Hepatocyte (in vitro differentiated cells): Measurements from ENCODE around the gene IL36G. TPM values are rescaled to one million over a fixed set of nuclear protein-coding genes. Genes with fewer than 3 reads are reported as not detected.
A peak's percentile ranks its signal among the peaks of the same experiment; 100 is the strongest.

Source experiments
- DNase-seq: peaks from one replicate; pipeline ENCODE4 v3.0.0-alpha.2; 2016; ENCODE audit warnings: low spot score
- H2AFZ ChIP-seq: fragments of 200-600 bp; sonication (generic); 2 replicates; pipeline ENCODE4 v1.6.0; 2016; ENCODE audit warnings: antibody characterized with exemption, mild to moderate bottlenecking
- H3K27ac ChIP-seq: fragments of 200-600 bp; sonication (generic); 2 replicates; pipeline ENCODE4 v1.5.1; 2016; ENCODE audit warnings: mild to moderate bottlenecking
- H3K27me3 ChIP-seq: fragments of 200-600 bp; sonication (generic); 2 replicates; pipeline ENCODE4 v1.6.1; 2016
- H3K36me3 ChIP-seq: fragments of 200-600 bp; sonication (generic); replicated peaks from 2 replicates; pipeline ENCODE4 v1.5.1; 2016; ENCODE audit warnings: low read depth; ENCODE audit not compliant: insufficient read depth
- H3K4me1 ChIP-seq: fragments of 200-600 bp; sonication (generic); 2 replicates; pipeline ENCODE4 v1.5.1; 2016; ENCODE audit warnings: mild to moderate bottlenecking, moderate library complexity; ENCODE audit not compliant: insufficient read depth
- H3K4me2 ChIP-seq: fragments of 200-600 bp; sonication (generic); 2 replicates; pipeline ENCODE4 v1.6.0; 2016
- H3K4me3 ChIP-seq: fragments of 200-600 bp; sonication (generic); 2 replicates; pipeline ENCODE4 v1.5.1; 2016; ENCODE audit warnings: mild to moderate bottlenecking
- H3K79me2 ChIP-seq: fragments of 200-600 bp; sonication (generic); 2 replicates; pipeline ENCODE4 v1.6.0; 2017; ENCODE audit warnings: mild to moderate bottlenecking
- H3K9me2 ChIP-seq: fragments of 200-600 bp; sonication (generic); replicated peaks from 2 replicates; pipeline ENCODE4 v1.6.0; 2017; ENCODE audit warnings: mild to moderate bottlenecking; ENCODE audit not compliant: insufficient read depth
- H3K9me3 ChIP-seq: fragments of 200-600 bp; sonication (generic); 2 replicates; pipeline ENCODE4 v1.5.1; 2016; ENCODE audit warnings: low read depth, mild to moderate bottlenecking
- H4K20me1 ChIP-seq: fragments of 200-600 bp; sonication (generic); 2 replicates; pipeline ENCODE4 v1.6.0; 2016; ENCODE audit warnings: mild to moderate bottlenecking; ENCODE audit not compliant: insufficient read depth, poor library complexity, severe bottlenecking
- EZH2 ChIP-seq: fragments of 200-600 bp; sonication (generic); IDR thresholded peaks from 2 replicates; pipeline ENCODE4 v1.6.1; 2016; ENCODE audit warnings: antibody characterized with exemption, mild to moderate bottlenecking, borderline replicate concordance
- EZH2phosphoT487 ChIP-seq: fragments of 200-600 bp; sonication (generic); IDR thresholded peaks from one replicate; pipeline ENCODE4 v1.6.1; 2018; ENCODE audit warnings: antibody characterized with exemption, mild to moderate bottlenecking, low read depth, moderate library complexity; ENCODE audit not compliant: unreplicated experiment, severe bottlenecking
- WGBS: methylation state at CpG from one replicate; pipeline ENCODE4 v1.1.6; 2016; ENCODE audit warnings: low lambda C conversion rate; ENCODE audit errors: missing lambda C conversion rate; 5-methylcytosine and 5-hydroxymethylcytosine counted together
- polyA plus RNA-seq: library from polyadenylated mRNA; unstranded; fragments of >200 nt; fragmentation: Nextera tagmentation; extraction: Ambion mirVana; gene quantifications from 2 replicates; pipeline ENCODE4 v1.2.1, GENCODE V29; 2016
- total RNA-seq: library from RNA; depleted of rRNA; stranded (reverse); fragments of >200 nt; gene quantifications from 2 replicates; pipeline ENCODE4 v1.2.3, GENCODE V29; 2014
- TF ChIP-seq, protein P1 (sequence below): fragments of 200-600 bp; sonication (generic); IDR thresholded peaks from 2 replicates; pipeline ENCODE4 v1.5.1; 2016; ENCODE audit warnings: antibody characterized with exemption, mild to moderate bottlenecking; ENCODE audit not compliant: poor library complexity

IL36G gene
- total and polyA plus RNA-seq, 2 experiments from 2014 or later, result 0.20 to 1.0 TPM

DNA sequence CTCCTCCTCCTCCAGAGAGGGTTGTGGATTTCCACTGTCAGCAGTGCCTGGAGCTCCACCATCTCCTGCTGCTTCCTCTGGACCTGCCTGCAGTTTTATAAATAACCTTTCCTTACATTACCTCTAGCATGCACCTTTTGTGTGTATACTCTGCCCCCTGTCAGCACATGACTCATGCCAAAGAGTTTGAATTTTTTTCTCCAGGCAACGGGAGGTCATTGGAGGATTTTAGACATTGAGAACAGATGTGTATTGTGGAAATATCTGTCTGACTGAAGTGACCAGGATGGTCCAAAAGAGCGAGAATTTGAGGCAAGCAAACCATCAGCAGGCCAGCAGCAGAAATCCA lies 35.2 kb upstream of the IL36G start:
- TF ChIP-seq EZH2 (no peak), EZH2phosphoT487 (no peak)
- TF ChIP-seq, protein P1, sequence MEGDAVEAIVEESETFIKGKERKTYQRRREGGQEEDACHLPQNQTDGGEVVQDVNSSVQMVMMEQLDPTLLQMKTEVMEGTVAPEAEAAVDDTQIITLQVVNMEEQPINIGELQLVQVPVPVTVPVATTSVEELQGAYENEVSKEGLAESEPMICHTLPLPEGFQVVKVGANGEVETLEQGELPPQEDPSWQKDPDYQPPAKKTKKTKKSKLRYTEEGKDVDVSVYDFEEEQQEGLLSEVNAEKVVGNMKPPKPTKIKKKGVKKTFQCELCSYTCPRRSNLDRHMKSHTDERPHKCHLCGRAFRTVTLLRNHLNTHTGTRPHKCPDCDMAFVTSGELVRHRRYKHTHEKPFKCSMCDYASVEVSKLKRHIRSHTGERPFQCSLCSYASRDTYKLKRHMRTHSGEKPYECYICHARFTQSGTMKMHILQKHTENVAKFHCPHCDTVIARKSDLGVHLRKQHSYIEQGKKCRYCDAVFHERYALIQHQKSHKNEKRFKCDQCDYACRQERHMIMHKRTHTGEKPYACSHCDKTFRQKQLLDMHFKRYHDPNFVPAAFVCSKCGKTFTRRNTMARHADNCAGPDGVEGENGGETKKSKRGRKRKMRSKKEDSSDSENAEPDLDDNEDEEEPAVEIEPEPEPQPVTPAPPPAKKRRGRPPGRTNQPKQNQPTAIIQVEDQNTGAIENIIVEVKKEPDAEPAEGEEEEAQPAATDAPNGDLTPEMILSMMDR, result peak; percentile 12
- peak; percentile 40 for DNase-seq
- 51% methylated on average over 2 of the region's 2 CpGs for WGBS
- Histone ChIP-seq H3K36me3 (no peaks in the 10 kb centered on the region), H3K27me3 (no peaks in the 10 kb centered on the region), H3K4me3 (no peak overlapping the region), H3K9me2 (no peaks in the 10 kb centered on the region), H4K20me1 (no peaks in the 10 kb centered on the region), H3K4me1 (peaks cover 15% of the 10 kb centered on the region), H3K79me2 (no peaks in the 10 kb centered on the region), H3K9me3 (no peaks in the 10 kb centered on the region), H3K4me2 (no peak overlapping the region), H2AFZ (no peak overlapping the region), H3K27ac (no peak overlapping the region)

DNA sequence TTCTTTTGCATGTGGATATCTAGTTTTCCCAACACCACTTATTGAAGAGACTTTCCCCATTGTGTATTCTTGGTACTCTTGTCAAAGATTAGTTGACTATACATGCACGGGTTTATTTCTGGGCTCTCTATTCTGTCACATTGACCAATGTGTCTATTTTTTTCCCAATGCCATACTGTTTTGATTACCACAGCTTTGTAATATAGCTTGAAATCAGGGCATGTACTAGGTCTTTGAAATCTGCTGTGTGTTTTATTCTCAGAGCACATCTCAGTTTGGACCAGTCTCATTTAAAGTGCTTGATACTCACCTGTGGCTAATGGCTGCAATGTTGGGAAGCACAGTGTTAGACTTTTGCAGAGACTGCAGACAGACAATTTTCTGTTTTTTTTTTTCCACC lies 32.8 kb upstream of the IL36G start:
- no peak overlapping the region for H3K27ac ChIP-seq
- TF ChIP-seq EZH2phosphoT487 (no peak), EZH2 (no peak)
- TF ChIP-seq, protein P1, result no peak

DNA sequence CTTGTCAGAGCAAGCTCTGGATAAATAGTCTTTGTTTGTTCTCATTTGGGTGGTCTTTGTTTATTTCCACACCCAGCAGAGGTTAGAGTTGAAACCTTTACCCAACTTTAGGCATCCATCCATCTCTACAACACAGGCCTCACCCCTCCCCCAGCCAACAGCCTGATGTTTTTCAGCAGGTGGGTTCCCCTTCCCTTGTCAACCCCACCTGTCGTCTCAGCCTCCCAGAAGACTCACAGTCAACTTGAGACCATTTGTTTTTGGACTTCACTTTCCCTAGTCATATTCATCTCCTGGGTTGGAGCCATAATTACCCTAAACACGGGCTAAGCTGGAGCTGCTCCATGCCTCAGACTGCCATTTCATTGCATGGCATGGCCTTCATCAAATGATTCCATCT lies 31.7 kb upstream of the IL36G start:
- H2AFZ ChIP-seq, result no peak overlapping the region
- no peaks in the 10 kb centered on the region for H3K9me3 ChIP-seq
- no peaks in the 10 kb centered on the region for H3K27me3 ChIP-seq
- H3K4me3 ChIP-seq, result no peak overlapping the region
- peak overlapping the region; percentile 75 for H3K27ac ChIP-seq
- no peaks in the 10 kb centered on the region for H4K20me1 ChIP-seq
- TF ChIP-seq EZH2phosphoT487 (no peak), EZH2 (no peak)
- TF ChIP-seq, protein P1, result no peak
- H3K36me3 ChIP-seq, result no peaks in the 10 kb centered on the region
- WGBS, result 72% methylated on average over 2 of the region's 2 CpGs
- H3K9me2 ChIP-seq, result no peaks in the 10 kb centered on the region
- peak overlapping the region; percentile 59 for H3K4me2 ChIP-seq
- no peak for DNase-seq
- peaks cover 23% of the 10 kb centered on the region for H3K4me1 ChIP-seq
- no peaks in the 10 kb centered on the region for H3K79me2 ChIP-seq

More for the DNA sequence above, 32.8 kb upstream of the IL36G start:
- Histone ChIP-seq H3K36me3 (no peaks in the 10 kb centered on the region), H3K4me2 (no peak overlapping the region), H3K4me3 (no peak overlapping the region), H4K20me1 (no peaks in the 10 kb centered on the region), H3K4me1 (peaks cover 23% of the 10 kb centered on the region), H2AFZ (no peak overlapping the region), H3K27me3 (no peaks in the 10 kb centered on the region), H3K79me2 (no peaks in the 10 kb centered on the region), H3K9me2 (no peaks in the 10 kb centered on the region), H3K9me3 (no peaks in the 10 kb centered on the region)
- DNase-seq, result no peak
- 100% methylated on average over 1 of the region's 1 CpG for WGBS

DNA sequence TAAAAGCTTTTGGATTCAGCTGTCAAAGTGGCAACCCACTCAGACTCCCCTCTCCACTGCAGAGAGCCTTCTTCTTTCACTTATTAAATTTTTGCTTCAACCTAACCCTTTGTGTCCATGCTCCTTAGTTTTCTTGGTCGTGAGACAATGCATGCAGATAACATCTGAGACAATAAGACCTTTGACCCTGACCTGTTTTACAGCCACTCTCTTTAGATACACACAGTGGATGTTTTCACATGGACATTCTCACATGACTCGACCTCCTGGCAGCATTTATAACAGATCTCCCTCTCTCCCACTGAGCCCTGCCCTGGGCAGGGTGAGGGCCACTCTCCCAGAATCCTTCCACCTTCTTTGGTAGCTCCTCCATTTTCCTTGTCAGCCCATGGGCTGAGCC lies 30.4 kb upstream of the IL36G start:
- H3K9me3 ChIP-seq, result no peaks in the 10 kb centered on the region
- TF ChIP-seq EZH2 (no peak), EZH2phosphoT487 (no peak)
- TF ChIP-seq, protein P1, result no peak
- 5% methylated on average over 2 of the region's 2 CpGs for WGBS
- no peaks in the 10 kb centered on the region for H3K27me3 ChIP-seq
- no peak overlapping the region for H3K4me3 ChIP-seq
- peak overlapping the region; percentile 59 for H3K4me2 ChIP-seq
- H2AFZ ChIP-seq, result peak overlapping the region; percentile 22
- H3K9me2 ChIP-seq, result no peaks in the 10 kb centered on the region
- H3K4me1 ChIP-seq, result peaks cover 23% of the 10 kb centered on the region
- H3K27ac ChIP-seq, result peak overlapping the region; percentile 75
- H3K79me2 ChIP-seq, result no peaks in the 10 kb centered on the region
- no peaks in the 10 kb centered on the region for H4K20me1 ChIP-seq
- DNase-seq, result peak; percentile 62
- no peaks in the 10 kb centered on the region for H3K36me3 ChIP-seq
